Muscle of arm (tissue), 14 donors: ENCODE results near the gene KDM7A. TPM values are rescaled to one million over a fixed set of nuclear protein-coding genes. Genes with fewer than 3 reads are reported as not detected.

Experiments
- DNase-seq: peaks from one replicate; pipeline ENCODE4 v3.0.0-alpha.2; 2013
- long read RNA-seq, 11 donors: transcript quantifications; one replicate each; lab custom pipeline, GENCODE V29; 2026
- polyA plus RNA-seq, 12 donors: library from polyadenylated mRNA; unstranded; fragments of 120-200 nt; gene quantifications; one replicate each; pipeline ENCODE4 v1.2.1, GENCODE V29; 2013; ENCODE audit not compliant: insufficient read length in 12 of 12

Gene KDM7A
- 10 to 100 TPM in 5 of 12 donors, 1 to 10 TPM in 6, not detected in 1; 6.4 to 15.3 (median 9.6) TPM for polyA plus RNA-seq
- long read RNA-seq, donor 1, full-length matches to known transcripts: 3 of 3 reads
- long read RNA-seq, donor 1, partial matches to known transcripts: 0 of 3 reads
- long read RNA-seq, donor 1, other reads (novel, unspliced or antisense): 0 of 3 reads
- long read RNA-seq, donor 2: 0 reads
- long read RNA-seq, donor 3: 0 reads
- long read RNA-seq, donor 4, partial matches to known transcripts: 0 of 1 reads
- long read RNA-seq, donor 4, other reads (novel, unspliced or antisense): 0 of 1 reads
- long read RNA-seq, donor 5, full-length matches to known transcripts: 3 of 3 reads
- long read RNA-seq, donor 5, partial matches to known transcripts: 0 of 3 reads
- long read RNA-seq, donor 5, other reads (novel, unspliced or antisense): 0 of 3 reads
- long read RNA-seq, donor 6, partial matches to known transcripts: 0 of 2 reads
- long read RNA-seq, donor 6, other reads (novel, unspliced or antisense): 0 of 2 reads
- long read RNA-seq, donor 7: 0 reads
- long read RNA-seq, donor 8, full-length matches to known transcripts: 3 of 3 reads
- long read RNA-seq, donor 8, partial matches to known transcripts: 0 of 3 reads
- long read RNA-seq, donor 8, other reads (novel, unspliced or antisense): 0 of 3 reads
- long read RNA-seq, donor 9: 0 reads
- long read RNA-seq, donor 10, full-length matches to known transcripts: 2 of 2 reads
- long read RNA-seq, donor 10, partial matches to known transcripts: 0 of 2 reads
- long read RNA-seq, donor 10, other reads (novel, unspliced or antisense): 0 of 2 reads
- long read RNA-seq, donor 11: 0 reads

- DNase-seq: peak; percentile 87
Measured at GRCh38 chr7:140176811-140177702, at the start of gene KDM7A. TSS of gene KDM7A (minus strand) at chr7:140176983. CDS start at chr7:140176937, 46 bp downstream.

GRCh38 chr7:140225562-140226249 lies 48.9 kb upstream of the KDM7A start:
- no peak for DNase-seq

- no peak for DNase-seq
Measured at GRCh38 chr7:140223515-140224221, 46.9 kb upstream of the KDM7A start.

GRCh38 chr7:140222814-140223213 lies 46.0 kb upstream of the KDM7A start:
- no peak for DNase-seq

- no peak for DNase-seq
Measured at GRCh38 chr7:140219672-140220524, 43.1 kb upstream of the KDM7A start.

- no peak for DNase-seq
Measured at GRCh38 chr7:140218656-140219055, 41.9 kb upstream of the KDM7A start.

GRCh38 chr7:140217750-140218501 lies 41.1 kb upstream of the KDM7A start:
- DNase-seq: no peak

- DNase-seq: no peak
Measured at GRCh38 chr7:140215281-140215680, 38.5 kb upstream of the KDM7A start.

GRCh38 chr7:140214075-140214684 lies 37.4 kb upstream of the KDM7A start:
- DNase-seq: no peak

- DNase-seq: no peak
Measured at GRCh38 chr7:140213684-140214074, 36.9 kb upstream of the KDM7A start.

- DNase-seq: no peak
Measured at GRCh38 chr7:140212100-140212881, 35.5 kb upstream of the KDM7A start.

GRCh38 chr7:140211698-140212097 lies 34.9 kb upstream of the KDM7A start:
- DNase-seq: no peak

- DNase-seq: peak; percentile 31
Measured at GRCh38 chr7:140209866-140210609, 33.3 kb upstream of the KDM7A start.

- DNase-seq: no peak
Measured at GRCh38 chr7:140206616-140207389, 30.0 kb upstream of the KDM7A start.

- no peak for DNase-seq
Measured at GRCh38 chr7:140205600-140205999, 28.8 kb upstream of the KDM7A start.

- DNase-seq: no peak
Measured at GRCh38 chr7:140203556-140203955, 26.8 kb upstream of the KDM7A start.
